Osteocyte (in vitro differentiated cells): ENCODE results near the gene FAIM2. TPM values are rescaled to one million over a fixed set of nuclear protein-coding genes. Genes with fewer than 3 reads are reported as not detected.
"Not testable (repeated sequence)": the region's sequence is repeated elsewhere in the genome, so short reads cannot be mapped to it uniquely, and the experiment has no call there.

ENCODE experiments used
- DNase-seq: peaks from one replicate; pipeline ENCODE4 v3.0.0; 2021; ENCODE audit warnings: mixed read lengths; ENCODE audit not compliant: unreplicated experiment; ENCODE audit errors: extremely low spot score
- H3K27ac Mint-ChIP-seq: one replicate; pipeline ENCODE4 v1.8.0; 2021; ENCODE audit warnings: mild to moderate bottlenecking, mixed read lengths; ENCODE audit not compliant: unreplicated experiment
- H3K27me3 Mint-ChIP-seq: one replicate; pipeline ENCODE4 v1.8.0; 2021; ENCODE audit warnings: mixed read lengths; ENCODE audit not compliant: unreplicated experiment
- H3K36me3 Mint-ChIP-seq: one replicate; pipeline ENCODE4 v1.8.0; 2021; ENCODE audit warnings: mixed read lengths; ENCODE audit not compliant: unreplicated experiment
- H3K4me1 Mint-ChIP-seq: one replicate; pipeline ENCODE4 v1.8.0; 2021; ENCODE audit warnings: mixed read lengths; ENCODE audit not compliant: unreplicated experiment
- H3K4me3 Mint-ChIP-seq: one replicate; pipeline ENCODE4 v1.8.0; 2021; ENCODE audit warnings: mild to moderate bottlenecking, moderate library complexity, mixed read lengths; ENCODE audit not compliant: unreplicated experiment
- H3K9me3 Mint-ChIP-seq: one replicate; pipeline ENCODE4 v1.8.0; 2021; ENCODE audit warnings: mixed read lengths; ENCODE audit not compliant: unreplicated experiment
- total RNA-seq: library from RNA; stranded (reverse); gene quantifications from 2 replicates; pipeline ENCODE4 v1.2.1, GENCODE V29; 2021
- TF ChIP-seq, protein P1 (sequence below): fragments of 200-600 bp; sonication (generic); IDR thresholded peaks from 2 replicates; pipeline ENCODE4 v1.5.0; 2021; ENCODE audit warnings: antibody characterized with exemption, mild to moderate bottlenecking, moderate library complexity

The FAIM2 gene
- total RNA-seq, 1 donor from 2014 or later: 1.5 TPM

DNA sequence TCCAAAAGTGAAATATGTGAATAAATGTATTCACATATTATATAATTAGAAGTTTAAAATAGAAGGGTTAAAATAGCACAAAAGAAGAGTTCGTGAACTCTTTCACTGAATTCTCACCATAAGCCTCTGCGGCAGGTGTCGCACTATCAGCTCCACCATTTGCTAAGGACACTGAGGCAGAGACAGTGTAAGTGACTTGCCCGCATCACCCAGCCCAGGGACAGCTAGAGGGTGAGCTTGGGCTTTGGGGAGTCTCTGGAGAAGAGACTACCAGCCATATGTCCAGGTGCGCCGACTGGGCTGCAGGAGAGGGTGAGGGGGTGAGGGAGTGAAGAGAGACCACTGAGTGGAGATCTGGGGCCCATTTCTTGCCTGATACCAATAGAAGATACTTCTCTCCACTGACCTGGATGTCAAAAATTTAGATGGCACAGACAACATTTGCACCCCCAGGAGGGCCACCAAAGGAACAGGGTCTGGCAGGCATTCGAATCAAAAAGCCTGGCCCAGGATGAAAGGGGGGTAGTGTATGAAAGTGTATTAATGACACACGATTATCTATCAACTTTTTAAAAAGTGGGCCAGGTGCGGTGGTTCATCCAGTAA, 28.5 kb downstream of the FAIM2 start:
- Mint-ChIP-seq H3K4me1 (peaks cover 2% of the 10 kb centered on the region), H3K9me3 (no peaks in the 10 kb centered on the region), H3K4me3 (no peak overlapping the region), H3K36me3 (no peaks in the 10 kb centered on the region), H3K27me3 (peaks cover 7% of the 10 kb centered on the region), H3K27ac (no peak overlapping the region)
- TF ChIP-seq, protein P1, sequence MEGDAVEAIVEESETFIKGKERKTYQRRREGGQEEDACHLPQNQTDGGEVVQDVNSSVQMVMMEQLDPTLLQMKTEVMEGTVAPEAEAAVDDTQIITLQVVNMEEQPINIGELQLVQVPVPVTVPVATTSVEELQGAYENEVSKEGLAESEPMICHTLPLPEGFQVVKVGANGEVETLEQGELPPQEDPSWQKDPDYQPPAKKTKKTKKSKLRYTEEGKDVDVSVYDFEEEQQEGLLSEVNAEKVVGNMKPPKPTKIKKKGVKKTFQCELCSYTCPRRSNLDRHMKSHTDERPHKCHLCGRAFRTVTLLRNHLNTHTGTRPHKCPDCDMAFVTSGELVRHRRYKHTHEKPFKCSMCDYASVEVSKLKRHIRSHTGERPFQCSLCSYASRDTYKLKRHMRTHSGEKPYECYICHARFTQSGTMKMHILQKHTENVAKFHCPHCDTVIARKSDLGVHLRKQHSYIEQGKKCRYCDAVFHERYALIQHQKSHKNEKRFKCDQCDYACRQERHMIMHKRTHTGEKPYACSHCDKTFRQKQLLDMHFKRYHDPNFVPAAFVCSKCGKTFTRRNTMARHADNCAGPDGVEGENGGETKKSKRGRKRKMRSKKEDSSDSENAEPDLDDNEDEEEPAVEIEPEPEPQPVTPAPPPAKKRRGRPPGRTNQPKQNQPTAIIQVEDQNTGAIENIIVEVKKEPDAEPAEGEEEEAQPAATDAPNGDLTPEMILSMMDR: no peak
- no peak for DNase-seq

DNA sequence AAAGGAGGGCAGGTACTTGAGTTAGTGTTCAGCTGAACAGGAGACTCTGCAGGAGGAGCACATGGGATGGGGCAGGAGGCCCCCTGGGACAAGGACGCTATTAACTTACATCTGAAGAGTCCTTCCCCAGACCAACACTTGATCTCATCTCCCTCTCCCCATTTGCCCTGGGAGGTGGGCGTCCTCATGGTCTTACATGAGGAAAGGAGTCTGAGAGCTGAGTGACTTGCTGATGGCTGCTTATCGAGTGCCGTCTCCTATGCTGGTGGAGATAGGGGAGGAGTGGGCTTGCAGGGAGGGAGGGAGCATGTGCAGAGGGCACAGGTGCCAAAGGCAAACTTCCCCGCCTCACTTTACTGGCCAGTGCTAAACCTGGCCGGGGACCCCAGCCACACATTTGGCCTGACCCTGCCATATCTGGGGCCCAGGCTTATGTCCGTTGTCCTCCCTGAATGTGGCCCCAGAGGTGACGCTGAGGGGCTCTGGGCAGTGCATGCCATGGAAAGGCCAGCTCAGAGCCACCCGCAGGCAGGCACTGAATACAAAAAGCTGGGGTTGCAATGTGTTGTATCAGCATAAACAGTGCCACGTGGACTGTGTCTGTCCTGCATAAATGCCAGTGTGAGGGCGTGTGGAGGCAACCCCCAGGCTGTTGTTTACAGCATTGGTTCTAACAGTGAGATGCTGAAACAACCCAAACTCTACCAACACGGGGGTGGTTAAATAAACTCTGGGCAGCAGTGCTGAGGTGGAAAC, 29.4 kb downstream of the FAIM2 start:
- TF ChIP-seq, protein P1: no peak
- Mint-ChIP-seq H3K4me3 (no peak overlapping the region), H3K36me3 (no peaks in the 10 kb centered on the region), H3K27me3 (peaks cover 7% of the 10 kb centered on the region), H3K9me3 (no peaks in the 10 kb centered on the region), H3K27ac (no peak overlapping the region), H3K4me1 (peaks cover 2% of the 10 kb centered on the region)
- no peak for DNase-seq

DNA sequence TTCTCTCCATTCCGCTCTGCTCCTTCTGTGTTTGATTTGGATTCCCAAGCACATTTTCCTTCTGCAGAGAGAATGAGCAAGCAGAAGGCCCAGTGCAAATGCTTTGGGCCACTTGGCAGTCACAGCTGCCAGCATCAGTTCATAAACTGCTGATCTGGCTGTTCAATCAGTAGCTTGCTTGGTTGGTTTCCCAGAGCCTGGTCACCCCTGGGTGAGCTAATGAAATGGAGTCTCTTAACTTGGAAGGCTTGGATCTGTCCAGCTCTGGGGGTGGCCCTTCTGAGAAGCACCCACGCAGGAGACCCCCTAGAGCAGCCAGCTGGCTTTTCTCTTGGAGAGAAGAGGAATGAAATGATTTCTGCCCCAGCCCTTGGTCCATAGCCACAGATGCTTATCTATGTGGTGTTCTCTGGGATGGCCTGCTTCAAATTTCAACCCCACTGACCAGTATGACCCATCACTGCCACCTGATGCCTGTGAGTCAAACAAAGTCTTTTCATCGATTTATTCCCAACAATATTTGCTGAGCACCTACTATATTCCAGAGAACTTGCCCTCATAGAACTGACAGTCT, 30.3 kb downstream of the FAIM2 start:
- no peaks in the 10 kb centered on the region for H3K36me3 Mint-ChIP-seq
- H3K4me1 Mint-ChIP-seq: peaks cover 5% of the 10 kb centered on the region

GRCh38 chr12:49872781-49873181, 30.9 kb downstream of the FAIM2 start:
- Mint-ChIP-seq H3K4me1 (peaks cover 5% of the 10 kb centered on the region), H3K4me3 (no peak overlapping the region), H3K9me3 (no peaks in the 10 kb centered on the region), H3K27ac (no peak overlapping the region), H3K27me3 (peaks cover 7% of the 10 kb centered on the region), H3K36me3 (no peaks in the 10 kb centered on the region)
- TF ChIP-seq, protein P1: no peak
- no peak for DNase-seq

More for the DNA sequence above, 30.3 kb downstream of the FAIM2 start:
- TF ChIP-seq, protein P1: no peak
- no peak for DNase-seq
- Mint-ChIP-seq H3K4me3 (no peak overlapping the region), H3K27ac (no peak overlapping the region), H3K27me3 (peaks cover 7% of the 10 kb centered on the region), H3K9me3 (no peaks in the 10 kb centered on the region)

DNA sequence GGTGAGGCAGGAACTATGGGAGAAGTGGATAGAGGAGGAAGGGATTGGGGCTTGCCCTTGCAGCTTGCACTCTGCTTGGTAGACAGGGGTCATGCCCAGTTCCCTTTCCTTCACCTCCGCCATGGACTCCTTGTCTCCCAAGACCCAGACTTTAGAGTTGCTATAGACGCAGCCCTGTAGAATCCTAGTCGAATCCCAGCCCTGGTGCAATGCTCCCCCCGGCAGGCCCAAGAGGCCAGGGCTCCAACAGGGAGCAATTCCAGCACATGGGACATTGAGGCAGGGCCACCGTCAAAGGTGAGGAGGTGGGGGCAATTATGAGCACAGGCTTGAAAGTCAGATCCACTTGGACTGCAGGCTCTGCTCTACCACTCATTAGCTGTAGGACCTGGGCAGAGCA, 31.3 kb downstream of the FAIM2 start:
- Mint-ChIP-seq H3K27me3 (peaks cover 7% of the 10 kb centered on the region), H3K4me1 (peaks cover 5% of the 10 kb centered on the region), H3K27ac (no peak overlapping the region), H3K36me3 (no peaks in the 10 kb centered on the region), H3K4me3 (no peak overlapping the region), H3K9me3 (no peaks in the 10 kb centered on the region)
- no peak for DNase-seq
- TF ChIP-seq, protein P1: no peak

- H3K36me3 Mint-ChIP-seq, H3K27ac Mint-ChIP-seq, H3K27me3 Mint-ChIP-seq, H3K4me1 Mint-ChIP-seq, DNase-seq, H3K9me3 Mint-ChIP-seq, H3K4me3 Mint-ChIP-seq: not testable (repeated sequence)
These were observed 31.9 kb downstream of the FAIM2 start for GRCh38 chr12:49871811-49872251.
